ENCODE data around the gene AGFG1. TPM values are rescaled to one million over a fixed set of nuclear protein-coding genes. Genes with fewer than 3 reads are reported as not detected.
"Not testable (repeated sequence)": the region's sequence is repeated elsewhere in the genome, so short reads cannot be mapped to it uniquely, and the experiment has no call there.

Gene AGFG1
- total and polyA plus RNA-seq, 9 donors: 21.3 to 78.9 (median 49.9) TPM

DNA sequence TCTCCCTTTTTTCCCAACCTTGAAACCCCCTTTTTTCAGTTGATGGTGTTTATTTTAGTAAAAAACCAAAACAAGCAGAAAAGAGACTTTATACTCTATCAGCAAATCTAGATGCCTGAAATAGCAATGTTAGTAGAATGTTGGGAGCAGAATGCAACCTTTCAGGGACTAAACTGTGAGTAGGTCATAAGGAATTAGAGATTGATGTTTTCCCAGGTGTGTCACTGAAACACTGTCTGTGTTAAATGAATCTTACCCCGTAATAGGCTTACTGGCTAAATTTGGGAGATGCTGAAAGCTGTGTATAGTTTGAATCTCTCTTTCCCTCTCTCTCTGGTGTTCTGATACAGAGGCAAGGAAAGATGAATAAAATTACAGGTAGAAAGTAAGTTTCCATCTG lies 43.8 kb downstream of the AGFG1 start:
- no peak for DNase-seq
- no peak overlapping the region for H3K27ac ChIP-seq
- peaks cover 13% of the 10 kb centered on the region for H3K4me1 ChIP-seq (ENCODE audit: insufficient read depth)
- no peaks in the 10 kb centered on the region for H3K36me3 ChIP-seq
- H3K27me3 ChIP-seq: no peaks in the 10 kb centered on the region
- H3K9me3 ChIP-seq: no peaks in the 10 kb centered on the region
- WGBS, 3 donors: 70 to 81% (median 71%) methylated on average over 1 of the region's 1 CpG
- TF ChIP-seq CTCF (IDR thresholded peaks at IDR 0.05): no peak
- no peak for TF ChIP-seq POLR2A (IDR thresholded peaks at IDR 0.05)
- TF ChIP-seq EP300 (IDR thresholded peaks at IDR 0.05): no peak
- intact Hi-C loops (cut with DNase I): no loop called here
- H3K4me3 ChIP-seq: no peak overlapping the region

- H3K4me3 ChIP-seq: no peak overlapping the region
- peaks cover 11% of the 10 kb centered on the region for H3K4me1 ChIP-seq (ENCODE audit: insufficient read depth)
These were observed 45.8 kb downstream of the AGFG1 start for GRCh38 chr2:227517724-227518123.

GRCh38 chr2:227518278-227518865 lies 46.4 kb downstream of the AGFG1 start:
- H3K4me1 ChIP-seq (ENCODE audit: insufficient read depth); intact Hi-C loops (cut with DNase I): not testable (repeated sequence)
- WGBS, 3 donors: 58 to 65% (median 59%) methylated on average over 7 of the region's 7 CpGs

More at GRCh38 chr2:227517724-227518123, 45.8 kb downstream of the AGFG1 start:
- Histone ChIP-seq H3K27me3 (no peaks in the 10 kb centered on the region), H3K9me3 (no peaks in the 10 kb centered on the region), H3K27ac (no peak overlapping the region), H3K36me3 (no peaks in the 10 kb centered on the region)
- intact Hi-C loops (cut with DNase I): no loop called here
- TF ChIP-seq POLR2A (IDR thresholded peaks at IDR 0.05): no peak
- DNase-seq: no peak
- 90 to 93% (median 93%) methylated on average over 5 of the region's 5 CpGs for WGBS, 3 donors

DNA sequence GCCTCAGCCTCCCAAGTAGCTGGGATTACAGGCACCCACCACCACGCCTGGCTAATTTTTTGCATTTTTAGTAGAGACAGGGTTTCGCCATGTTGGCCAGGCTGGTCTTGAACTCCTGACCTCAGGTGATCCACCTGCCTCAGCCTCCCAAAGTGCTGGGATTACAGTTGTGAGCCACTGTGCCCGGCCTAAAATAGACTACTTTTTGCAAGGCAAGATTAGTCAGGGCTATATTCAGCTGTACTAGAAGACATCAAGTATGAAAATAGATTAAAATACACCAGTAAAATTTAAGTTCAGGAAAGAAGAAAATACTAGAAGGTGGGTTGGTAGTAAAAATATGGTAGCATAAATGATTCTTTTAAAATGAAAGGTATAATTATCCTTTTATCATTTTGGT lies 49.2 kb downstream of the AGFG1 start:
- DNase-seq; H3K36me3 ChIP-seq; H3K27me3 ChIP-seq; intact Hi-C loops (cut with DNase I); H3K4me3 ChIP-seq; H3K4me1 ChIP-seq (ENCODE audit: insufficient read depth); H3K9me3 ChIP-seq; H3K27ac ChIP-seq: not testable (repeated sequence)
- 96 to 97% (median 96%) methylated on average over 3 of the region's 3 CpGs for WGBS, 3 donors

More at GRCh38 chr2:227518278-227518865, 46.4 kb downstream of the AGFG1 start:
- H3K36me3 ChIP-seq, H3K27me3 ChIP-seq, H3K27ac ChIP-seq, H3K4me3 ChIP-seq, DNase-seq, H3K9me3 ChIP-seq: not testable (repeated sequence)

- intact Hi-C loops (cut with DNase I): no loop called here
- Histone ChIP-seq H3K27ac (no peak overlapping the region), H3K4me3 (no peak overlapping the region), H3K9me3 (no peaks in the 10 kb centered on the region), H3K36me3 (no peaks in the 10 kb centered on the region), H3K27me3 (no peaks in the 10 kb centered on the region), H3K4me1 (ENCODE audit: insufficient read depth) (no peaks in the 10 kb centered on the region)
- TF ChIP-seq POLR2A (IDR thresholded peaks at IDR 0.05) (no peak), CTCF (IDR thresholded peaks at IDR 0.05) (no peak), EP300 (IDR thresholded peaks at IDR 0.05) (no peak)
- WGBS, 3 donors: 77 to 81% (median 78%) methylated on average over 4 of the region's 4 CpGs
- DNase-seq: no peak
These were observed 52.7 kb downstream of the AGFG1 start for GRCh38 chr2:227524665-227525064.

GRCh38 chr2:227527351-227527750 lies 55.4 kb downstream of the AGFG1 start:
- Histone ChIP-seq H3K4me1 (ENCODE audit: insufficient read depth) (no peaks in the 10 kb centered on the region), H3K27ac (no peak overlapping the region), H3K9me3 (no peaks in the 10 kb centered on the region), H3K27me3 (no peaks in the 10 kb centered on the region), H3K4me3 (no peak overlapping the region), H3K36me3 (no peaks in the 10 kb centered on the region)
- WGBS, 3 donors: 96 to 97% (median 96%) methylated on average over 2 of the region's 2 CpGs
- intact Hi-C loops (cut with DNase I): no loop called here
- no peak for DNase-seq
- no peak for TF ChIP-seq CTCF (IDR thresholded peaks at IDR 0.05)
- TF ChIP-seq EP300 (IDR thresholded peaks at IDR 0.05): no peak
- TF ChIP-seq POLR2A (IDR thresholded peaks at IDR 0.05): no peak
